ENCODE data around the gene FAM193B.
"Not testable (repeated sequence)": the region's sequence is repeated elsewhere in the genome, so short reads cannot be mapped to it uniquely, and the experiment has no call there.

FAM193B gene

GRCh38 chr5:177588413-177588909 is 34.1 kb upstream of the FAM193B start:
- DNase-seq (ENCODE audit: low read depth): no peak
- TF ChIP-seq, protein P1, sequence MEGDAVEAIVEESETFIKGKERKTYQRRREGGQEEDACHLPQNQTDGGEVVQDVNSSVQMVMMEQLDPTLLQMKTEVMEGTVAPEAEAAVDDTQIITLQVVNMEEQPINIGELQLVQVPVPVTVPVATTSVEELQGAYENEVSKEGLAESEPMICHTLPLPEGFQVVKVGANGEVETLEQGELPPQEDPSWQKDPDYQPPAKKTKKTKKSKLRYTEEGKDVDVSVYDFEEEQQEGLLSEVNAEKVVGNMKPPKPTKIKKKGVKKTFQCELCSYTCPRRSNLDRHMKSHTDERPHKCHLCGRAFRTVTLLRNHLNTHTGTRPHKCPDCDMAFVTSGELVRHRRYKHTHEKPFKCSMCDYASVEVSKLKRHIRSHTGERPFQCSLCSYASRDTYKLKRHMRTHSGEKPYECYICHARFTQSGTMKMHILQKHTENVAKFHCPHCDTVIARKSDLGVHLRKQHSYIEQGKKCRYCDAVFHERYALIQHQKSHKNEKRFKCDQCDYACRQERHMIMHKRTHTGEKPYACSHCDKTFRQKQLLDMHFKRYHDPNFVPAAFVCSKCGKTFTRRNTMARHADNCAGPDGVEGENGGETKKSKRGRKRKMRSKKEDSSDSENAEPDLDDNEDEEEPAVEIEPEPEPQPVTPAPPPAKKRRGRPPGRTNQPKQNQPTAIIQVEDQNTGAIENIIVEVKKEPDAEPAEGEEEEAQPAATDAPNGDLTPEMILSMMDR (conservative IDR thresholded peaks at IDR 0.05; ENCODE audit: control insufficient read depth, insufficient read depth, low read depth, low read length): no peak
- H3K4me3 ChIP-seq (ENCODE audit: control insufficient read depth, low read depth, low read length): no peak overlapping the region

- H3K4me3 ChIP-seq (ENCODE audit: control insufficient read depth, low read depth, low read length): no peak overlapping the region
- DNase-seq (ENCODE audit: low read depth): no peak
- TF ChIP-seq, protein P1 (conservative IDR thresholded peaks at IDR 0.05; ENCODE audit: control insufficient read depth, insufficient read depth, low read depth, low read length): no peak
Observed at GRCh38 chr5:177578316-177578715, 24.0 kb upstream of the FAM193B start.

DNA sequence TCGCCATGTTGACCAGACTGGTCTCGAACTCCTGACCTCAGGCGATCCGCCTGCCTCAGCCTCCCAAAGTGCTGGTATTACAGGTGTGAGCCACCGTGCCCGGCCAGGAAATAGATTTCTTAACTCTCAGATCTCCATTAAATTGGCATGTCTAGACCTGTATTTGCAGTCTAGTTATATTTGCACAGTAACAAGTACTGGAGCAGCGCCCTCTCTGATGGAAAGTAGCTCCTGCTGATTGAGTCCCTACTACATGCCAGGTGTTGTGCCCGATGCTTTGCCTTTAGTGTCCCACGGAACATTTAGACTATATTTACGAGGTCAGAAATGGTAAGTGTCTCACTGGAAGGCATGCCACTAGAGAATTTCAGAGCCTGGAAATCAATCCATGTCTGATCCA is 21.8 kb upstream of the FAM193B start:
- TF ChIP-seq, protein P1 (conservative IDR thresholded peaks at IDR 0.05; ENCODE audit: control insufficient read depth, insufficient read depth, low read depth, low read length): no peak
- no peak for DNase-seq (ENCODE audit: low read depth)
- no peak overlapping the region for H3K4me3 ChIP-seq (ENCODE audit: control insufficient read depth, low read depth, low read length)

- TF ChIP-seq, protein P1 (conservative IDR thresholded peaks at IDR 0.05; ENCODE audit: control insufficient read depth, insufficient read depth, low read depth, low read length): no peak
- no peak for DNase-seq (ENCODE audit: low read depth)
- H3K4me3 ChIP-seq (ENCODE audit: control insufficient read depth, low read depth, low read length): no peak overlapping the region
Observed at GRCh38 chr5:177575488-177575887, 21.1 kb upstream of the FAM193B start.

- TF ChIP-seq, protein P1 (conservative IDR thresholded peaks at IDR 0.05; ENCODE audit: control insufficient read depth, insufficient read depth, low read depth, low read length): no peak
- H3K4me3 ChIP-seq (ENCODE audit: control insufficient read depth, low read depth, low read length): no peak overlapping the region
Observed at GRCh38 chr5:177569894-177570293, 15.5 kb upstream of the FAM193B start.

DNA sequence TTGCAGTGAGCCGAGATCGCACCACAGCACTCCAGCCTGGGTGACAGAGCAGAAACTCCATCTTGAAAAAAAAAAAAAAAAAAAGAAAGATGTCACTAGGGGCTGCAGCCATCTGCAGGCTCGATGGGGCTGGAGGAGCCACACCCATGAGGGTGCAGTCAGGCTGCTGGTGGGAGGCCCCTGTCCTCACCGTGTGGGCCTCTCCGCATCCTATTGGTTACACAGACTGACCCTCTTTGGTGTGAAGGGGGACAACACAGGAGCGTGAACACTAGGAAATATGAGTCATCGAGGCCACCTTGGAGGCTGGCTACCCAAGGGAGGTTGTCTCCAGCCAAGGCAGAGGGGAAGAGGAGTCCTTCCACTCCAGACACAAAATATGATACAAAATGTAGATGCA is 14.0 kb upstream of the FAM193B start:
- TF ChIP-seq, protein P1 (conservative IDR thresholded peaks at IDR 0.05; ENCODE audit: control insufficient read depth, insufficient read depth, low read depth, low read length): no peak
- no peak overlapping the region for H3K4me3 ChIP-seq (ENCODE audit: control insufficient read depth, low read depth, low read length)
- no peak for DNase-seq (ENCODE audit: low read depth)

More at GRCh38 chr5:177569894-177570293, 15.5 kb upstream of the FAM193B start:
- DNase-seq (ENCODE audit: low read depth): no peak

DNA sequence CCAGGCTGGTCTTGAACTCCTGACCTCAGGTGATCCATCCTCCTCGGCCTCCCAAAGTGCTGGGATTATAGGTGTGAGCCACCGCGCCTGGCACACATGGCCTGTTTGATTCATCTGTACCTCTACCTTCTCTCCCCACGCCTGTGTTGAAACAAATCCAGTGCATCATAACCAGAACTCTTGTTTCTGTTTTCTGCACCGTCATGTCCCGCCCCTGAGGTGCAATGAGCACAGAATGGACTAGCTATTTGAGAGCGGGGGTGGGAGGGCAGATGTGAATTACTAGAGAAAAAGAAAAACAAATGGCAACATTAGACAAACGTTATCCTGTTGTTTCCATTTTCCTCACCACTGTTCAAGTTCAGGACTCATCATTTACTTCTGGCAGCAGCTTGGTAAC is 10.7 kb upstream of the FAM193B start:
- TF ChIP-seq, protein P1 (conservative IDR thresholded peaks at IDR 0.05; ENCODE audit: control insufficient read depth, insufficient read depth, low read depth, low read length): no peak
- peak; percentile 13 for DNase-seq (ENCODE audit: low read depth)
- no peak overlapping the region for H3K4me3 ChIP-seq (ENCODE audit: control insufficient read depth, low read depth, low read length)

- DNase-seq (ENCODE audit: low read depth); H3K4me3 ChIP-seq (ENCODE audit: control insufficient read depth, low read depth, low read length): not testable (repeated sequence)
Observed at GRCh38 chr5:177559446-177559941, 5.1 kb upstream of the FAM193B start.

Measured in fibroblast of mammary gland (primary cell).